Measurements from ENCODE around the gene CASZ1.

DNA sequence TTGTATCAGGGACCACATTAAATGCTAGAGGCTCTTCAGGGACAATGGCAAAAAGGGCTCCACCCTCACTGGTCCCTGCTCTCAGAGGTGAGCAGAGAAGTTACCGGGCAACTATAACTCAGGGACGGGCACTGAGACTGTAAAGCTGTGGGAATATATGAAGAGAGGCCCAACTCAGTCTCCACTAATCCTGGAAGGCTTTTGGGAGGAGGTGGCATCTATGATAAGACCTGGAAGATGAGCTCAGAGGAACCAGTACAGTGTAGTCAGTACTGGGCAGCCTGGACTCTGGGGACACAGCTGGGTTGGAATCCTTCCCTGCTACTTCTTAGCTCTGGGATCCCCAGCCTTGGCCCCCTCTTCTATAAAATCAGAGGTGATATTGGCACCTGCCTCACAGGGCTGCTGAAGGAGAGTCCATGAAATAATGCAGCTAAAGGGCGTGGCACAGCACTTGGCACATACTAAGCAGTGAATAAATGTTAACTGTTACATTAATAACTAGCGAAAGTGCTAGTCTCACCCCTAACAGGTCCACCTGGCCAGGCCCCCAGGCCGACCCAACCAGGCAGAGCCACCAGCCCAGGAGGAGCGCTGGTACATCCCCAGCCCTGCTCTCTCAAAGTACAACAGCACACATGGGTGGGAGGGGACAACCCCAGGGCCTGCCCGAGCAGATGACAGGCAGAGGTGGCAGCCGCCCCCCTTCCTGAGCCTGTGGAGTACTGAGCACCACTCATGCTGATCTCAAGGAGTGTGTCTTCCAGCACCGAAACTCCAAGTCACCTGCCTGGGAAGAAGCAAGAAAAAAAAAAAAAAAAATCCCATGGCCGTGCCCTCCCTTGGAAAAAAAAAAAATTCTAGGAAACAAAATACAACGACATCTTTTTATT lies 62.7 kb downstream of the CASZ1 start:
- TF ChIP-seq CTCF (IDR thresholded peaks at IDR 0.05) (no peak), POLR2A (IDR thresholded peaks at IDR 0.05) (no peak)

All from adrenal gland (tissue), 5 donors.